ENCODE data around the gene CDV3.
"Not testable (repeated sequence)": the region's sequence is repeated elsewhere in the genome, so short reads cannot be mapped to it uniquely, and the experiment has no call there.

CDV3 gene

DNA sequence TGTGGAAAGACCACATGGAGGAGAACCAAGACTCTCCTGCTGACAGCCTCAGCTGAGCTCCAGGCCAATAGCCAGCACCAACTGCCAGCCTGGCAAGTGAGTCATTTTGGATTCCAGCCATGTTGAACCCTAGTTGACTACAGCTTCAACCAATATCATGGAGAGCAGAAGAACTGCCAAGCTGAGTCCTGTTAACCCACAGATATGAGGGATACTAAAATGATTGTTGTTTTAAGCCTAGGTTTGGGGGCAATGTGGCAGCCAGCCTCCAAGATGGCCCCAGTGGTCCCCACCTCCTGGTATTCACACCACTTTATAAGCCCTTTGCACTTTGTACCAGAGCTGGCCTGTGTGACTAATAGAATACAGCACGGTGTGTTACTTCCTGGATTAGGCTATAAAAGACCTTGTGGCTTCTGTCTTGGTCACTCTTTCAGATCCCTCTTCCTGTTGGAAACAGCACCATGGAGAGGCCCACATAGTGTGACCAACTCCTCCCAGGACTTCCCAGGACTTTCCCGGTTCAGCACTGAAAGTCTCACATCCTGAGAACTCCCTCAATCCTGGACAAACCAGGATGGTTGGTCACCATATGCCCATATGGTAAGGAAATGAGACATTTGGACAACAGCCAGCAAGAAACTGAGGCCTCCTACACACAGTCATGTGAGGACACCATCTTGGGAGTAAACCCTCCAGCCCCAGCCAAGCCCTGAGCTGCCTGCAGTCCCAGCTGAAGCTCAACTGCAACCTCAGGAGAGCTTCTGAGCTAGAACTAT, 32.4 kb upstream of the CDV3 start:
- TF ChIP-seq ZNF658 (tag by site-specific recombination; IDR thresholded peaks at IDR 0.05) (no peak), GLI2 (tag by site-specific recombination; IDR thresholded peaks at IDR 0.05; ENCODE audit: borderline replicate concordance, low read depth) (no peak), ZNF785 (tag by site-specific recombination; IDR thresholded peaks at IDR 0.05) (no peak), MEIS1 (CRISPR knock-in tag; IDR thresholded peaks at IDR 0.05; ENCODE audit: borderline replicate concordance) (no peak), SP3 (tag by site-specific recombination; IDR thresholded peaks at IDR 0.05) (no peak), ZNF114 (tag by site-specific recombination; IDR thresholded peaks at IDR 0.05) (no peak), ZNF184 (tag by site-specific recombination; IDR thresholded peaks at IDR 0.05) (no peak), ZNF398 (tag by site-specific recombination; IDR thresholded peaks at IDR 0.05) (no peak), ZNF37A (tag by site-specific recombination; IDR thresholded peaks at IDR 0.05) (no peak), KLF1 (tag by site-specific recombination; IDR thresholded peaks at IDR 0.05) (no peak)
- TF ChIP-seq, protein P1, sequence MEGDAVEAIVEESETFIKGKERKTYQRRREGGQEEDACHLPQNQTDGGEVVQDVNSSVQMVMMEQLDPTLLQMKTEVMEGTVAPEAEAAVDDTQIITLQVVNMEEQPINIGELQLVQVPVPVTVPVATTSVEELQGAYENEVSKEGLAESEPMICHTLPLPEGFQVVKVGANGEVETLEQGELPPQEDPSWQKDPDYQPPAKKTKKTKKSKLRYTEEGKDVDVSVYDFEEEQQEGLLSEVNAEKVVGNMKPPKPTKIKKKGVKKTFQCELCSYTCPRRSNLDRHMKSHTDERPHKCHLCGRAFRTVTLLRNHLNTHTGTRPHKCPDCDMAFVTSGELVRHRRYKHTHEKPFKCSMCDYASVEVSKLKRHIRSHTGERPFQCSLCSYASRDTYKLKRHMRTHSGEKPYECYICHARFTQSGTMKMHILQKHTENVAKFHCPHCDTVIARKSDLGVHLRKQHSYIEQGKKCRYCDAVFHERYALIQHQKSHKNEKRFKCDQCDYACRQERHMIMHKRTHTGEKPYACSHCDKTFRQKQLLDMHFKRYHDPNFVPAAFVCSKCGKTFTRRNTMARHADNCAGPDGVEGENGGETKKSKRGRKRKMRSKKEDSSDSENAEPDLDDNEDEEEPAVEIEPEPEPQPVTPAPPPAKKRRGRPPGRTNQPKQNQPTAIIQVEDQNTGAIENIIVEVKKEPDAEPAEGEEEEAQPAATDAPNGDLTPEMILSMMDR (tag by site-specific recombination; IDR thresholded peaks at IDR 0.05), result no peak
- TF ChIP-seq, protein P2, sequence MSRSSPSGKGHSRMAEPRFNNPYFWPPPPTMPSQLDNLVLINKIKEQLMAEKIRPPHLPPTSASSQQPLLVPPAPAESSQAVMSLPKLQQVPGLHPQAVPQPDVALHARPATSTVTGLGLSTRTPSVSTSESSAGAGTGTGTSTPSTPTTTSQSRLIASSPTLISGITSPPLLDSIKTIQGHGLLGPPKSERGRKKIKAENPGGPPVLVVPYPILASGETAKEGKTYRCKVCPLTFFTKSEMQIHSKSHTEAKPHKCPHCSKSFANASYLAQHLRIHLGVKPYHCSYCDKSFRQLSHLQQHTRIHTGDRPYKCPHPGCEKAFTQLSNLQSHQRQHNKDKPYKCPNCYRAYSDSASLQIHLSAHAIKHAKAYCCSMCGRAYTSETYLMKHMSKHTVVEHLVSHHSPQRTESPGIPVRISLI (tag by site-specific recombination; IDR thresholded peaks at IDR 0.05), result no peak
- Histone ChIP-seq H3K4me3 (ENCODE audit: low read depth, low read length) (no peak overlapping the region), H3K4me1 (ENCODE audit: control insufficient read depth, insufficient read depth, low read length) (no peaks in the 10 kb centered on the region), H3K9me3 (ENCODE audit: control insufficient read depth, insufficient read depth, low read depth, low read length) (no peaks in the 10 kb centered on the region), H3K27ac (ENCODE audit: extremely low read depth, low read depth, low read length) (no peak overlapping the region), H3K36me3 (ENCODE audit: control insufficient read depth in 2 of 2, insufficient read depth in 1 of 2, low read length in 2 of 2) (no peaks in the 10 kb centered on the region)
- ChIA-PET CTCF (interaction anchor here (0.8 kb wide), 1 partner anchor 505 kb away, joined by 6 read pairs; no protein-coding TSS in a partner anchor), POLR2A (no interaction called here)

GRCh38 chr3:133542871-133543270, 30.6 kb upstream of the CDV3 start:
- ChIA-PET CTCF (no interaction called here), POLR2A (no interaction called here)
- Histone ChIP-seq H3K4me1 (ENCODE audit: control insufficient read depth, insufficient read depth, low read length) (no peaks in the 10 kb centered on the region; the same call in 1 of the 2 replicates), H3K4me3 (ENCODE audit: low read depth, low read length) (no peak overlapping the region), H3K27ac (ENCODE audit: extremely low read depth, low read depth, low read length) (no peak overlapping the region), H3K36me3 (ENCODE audit: control insufficient read depth in 2 of 2, insufficient read depth in 1 of 2, low read length in 2 of 2) (no peaks in the 10 kb centered on the region), H3K9me3 (ENCODE audit: control insufficient read depth, insufficient read depth, low read depth, low read length) (no peaks in the 10 kb centered on the region)
- TF ChIP-seq ZNF19 (tag by site-specific recombination; IDR thresholded peaks at IDR 0.05; ENCODE audit: low read depth), result no peak
- TF ChIP-seq GLI2 (tag by site-specific recombination; IDR thresholded peaks at IDR 0.05; ENCODE audit: borderline replicate concordance, low read depth), result no peak
- no peak for TF ChIP-seq ZNF121 (tag by site-specific recombination; IDR thresholded peaks at IDR 0.05)
- no peak for TF ChIP-seq ZNF157 (tag by site-specific recombination; IDR thresholded peaks at IDR 0.05)
- no peak for TF ChIP-seq ZNF785 (tag by site-specific recombination; IDR thresholded peaks at IDR 0.05)
- TF ChIP-seq ZBTB21 (tag by site-specific recombination; IDR thresholded peaks at IDR 0.05), result no peak
- TF ChIP-seq ZNF169 (tag by site-specific recombination; IDR thresholded peaks at IDR 0.05), result no peak
- TF ChIP-seq ZBTB1 (tag by site-specific recombination; IDR thresholded peaks at IDR 0.05), result no peak

- H3K4me1 ChIP-seq (ENCODE audit: control insufficient read depth, insufficient read depth, low read length); H3K36me3 ChIP-seq (ENCODE audit: control insufficient read depth in 2 of 2, insufficient read depth in 1 of 2, low read length in 2 of 2); CTCF ChIA-PET; H3K9me3 ChIP-seq (ENCODE audit: control insufficient read depth, insufficient read depth, low read depth, low read length); POLR2A ChIA-PET; H3K27ac ChIP-seq (ENCODE audit: extremely low read depth, low read depth, low read length); H3K4me3 ChIP-seq (ENCODE audit: low read depth, low read length): not testable (repeated sequence)
Observed at GRCh38 chr3:133544983-133545382, 28.5 kb upstream of the CDV3 start.

All from HEK293 (cell line).